Heart right ventricle (tissue), 16 donors: ENCODE data around the gene NAT8L. TPM values are rescaled to one million over a fixed set of nuclear protein-coding genes. Genes with fewer than 3 reads are reported as not detected.

ENCODE experiments used
- ATAC-seq, 8 donors: fragments of 200-7000 bp; cut with Tn5 transposase; one replicate each; pipeline ENCODE4 v1.9.1; 2020; ENCODE audit warnings: mild to moderate bottlenecking in 8 of 8, moderate library complexity in 8 of 8, moderate number of reproducible peaks in 1 of 8
- DNase-seq, 2 donors: peaks; one replicate each; pipeline ENCODE4 v3.0.0-alpha.2; 2020
- H3K27ac ChIP-seq, 10 donors: fragments of 200-600 bp; sonication (generic) in 2 of 10; one replicate each; pipeline versions ENCODE4 v1.5.0 to v1.8.0; 2020 to 2022; ENCODE audit warnings: mild to moderate bottlenecking in 3 of 10
- H3K27me3 ChIP-seq, 7 donors: fragments of 200-600 bp; one replicate each; pipeline ENCODE4 v1.8.0; 2021 to 2022; ENCODE audit warnings: mild to moderate bottlenecking in 2 of 7
- H3K36me3 ChIP-seq, 9 donors: fragments of 200-600 bp; sonication (generic) in 1 of 9; one replicate each; pipeline versions ENCODE4 v1.5.0 to v1.8.0; 2020 to 2022; ENCODE audit warnings: mild to moderate bottlenecking in 2 of 9
- H3K4me1 ChIP-seq, 9 donors: fragments of 200-600 bp; sonication (generic) in 1 of 9; one replicate each; pipeline versions ENCODE4 v1.5.0 to v1.8.0; 2020 to 2022; ENCODE audit warnings: mild to moderate bottlenecking in 4 of 9
- H3K4me3 ChIP-seq, 10 donors: fragments of 200-600 bp; sonication (generic) in 2 of 10; one replicate each; pipeline versions ENCODE4 v1.5.0 to v1.8.0; 2020 to 2022; ENCODE audit warnings: mild to moderate bottlenecking in 7 of 10, moderate library complexity in 2 of 10
- H3K9me3 ChIP-seq, 11 donors: fragments of 200-600 bp in 10 of 11; sonication (generic) in 2 of 11; one replicate each; pipeline versions ENCODE4 v1.5.0 to v1.8.0; 2013 to 2022; ENCODE audit warnings: mild to moderate bottlenecking in 2 of 11, control low read depth in 1 of 11, moderate library complexity in 1 of 11
- CTCF ChIP-seq, 9 donors: fragments of 200-600 bp; sonication (generic) in 2 of 9; IDR thresholded peaks; one replicate each; pipeline versions ENCODE4 v1.5.0 to v1.8.0; 2021 to 2022; ENCODE audit warnings: antibody characterized with exemption in 9 of 9, mild to moderate bottlenecking in 5 of 9, moderate library complexity in 1 of 9
- WGBS, 2 donors: extraction: QIAGEN DNeasy Blood & Tissue Kit; methylation state at CpG; one replicate each; pipeline ENCODE4 v1.1.7; 2013; ENCODE audit warnings: inconsistent platforms in 1 of 2; 5-methylcytosine and 5-hydroxymethylcytosine counted together
- intact Hi-C, 10 donors: fragments of 100-400 bp; cut with DNase I; formaldehyde crosslinking; loops; one replicate each; pipeline versions ENCODE4 v1.11.1 to v1.14.2; 2022
- polyA plus RNA-seq, 2 donors: library from polyadenylated mRNA; stranded (reverse); fragments of 200-250 nt; gene quantifications; one replicate each; pipeline ENCODE4 v1.2.3, GENCODE V29; 2013
- total RNA-seq, 10 donors: library from RNA; stranded (reverse); fragmentation: NEBNext Ultra II Directional in 3 of 10; extraction: Animal tissue kit (Norgen Biotek cat#: 25700) in 3 of 10; gene quantifications; one replicate each; pipeline versions ENCODE4 v1.2.1 to v1.2.4, GENCODE V29; 2021 to 2023
- donor health status: Arrhythmogenic right ventricular cardiomyopathy.
- donor health status: ischemic (EF 13 %, LVEDD 7.1; RV severe dilation, severe dysfunction).
- donor health status: healthy with polysubstance abuse.
- donor health status: DM: no; HTN: yes; CAD: no.
- donor health status: DM: no; HTN: no; CAD: no.
- donor health status: ischemic (EF 25% LVEDD 6.9; RV normal size, moderate dysfunction).
- donor health status: ischemic (EF 25% LVEDD 5.7; RV mildly dilated, moderate dysfunction).
- donor health status: healthy.
- donor health status: DM: yes; HTN: yes; CAD: no.
- donor health status: Ischemic cardiomyopathy.
- donor health status: ischemic (EF 35%, LVEDD 5.7; RV mildly dilated, moderate dysfunction).
- donor health status: nonischemic (EF 11% LVEDD 7.7; RV severe dilation, severe dysfunction).
- donor health status: DM: yes; HTN: yes; CAD: no.
- donor health status: PGD.
- donor health status: ischemic (EF 29% LVEDD 5.4; RV normal size, mild dysfunction).
- donor health status: nonischemic (EF 23%, LVEDD 6.1; RV moderate dilation, normal function).

Gene NAT8L
- total and polyA plus RNA-seq, 12 donors: 0.12 to 1.4 (median 0.37) TPM

- 88 to 90% methylated on average over 17 of the region's 17 CpGs for WGBS, 2 donors
- ATAC-seq (no peak), DNase-seq (no peak)
- H3K36me3 ChIP-seq: no peaks in the 10 kb centered on the region
- intact Hi-C loops: no loop called here
- TF ChIP-seq CTCF (IDR thresholded peaks at IDR 0.05): no peak
- H3K27ac ChIP-seq: no peak overlapping the region
- H3K4me1 ChIP-seq: no peaks in the 10 kb centered on the region
- no peaks in the 10 kb centered on the region for H3K27me3 ChIP-seq
- no peak overlapping the region for H3K4me3 ChIP-seq
- H3K9me3 ChIP-seq: no peaks in the 10 kb centered on the region
These were observed 18.7 kb downstream of the NAT8L start for GRCh38 chr4:2077537-2078460.

- ATAC-seq (no peak), DNase-seq (no peak)
- Histone ChIP-seq H3K27ac (no peak overlapping the region), H3K9me3 (no peaks in the 10 kb centered on the region), H3K4me3 (no peak overlapping the region), H3K27me3 (no peaks in the 10 kb centered on the region), H3K36me3 (no peaks in the 10 kb centered on the region), H3K4me1 (no peaks in the 10 kb centered on the region)
- 71 to 75% methylated on average over 9 of the region's 9 CpGs for WGBS, 2 donors
- intact Hi-C loops: no loop called here
- TF ChIP-seq CTCF (IDR thresholded peaks at IDR 0.05): no peak
These were observed 19.5 kb downstream of the NAT8L start for GRCh38 chr4:2078584-2078983.

GRCh38 chr4:2079006-2079405, 19.9 kb downstream of the NAT8L start:
- H3K4me3 ChIP-seq: no peak overlapping the region
- intact Hi-C loops: no loop called here
- no peaks in the 10 kb centered on the region for H3K9me3 ChIP-seq
- DNase-seq (no peak), ATAC-seq (no peak)
- WGBS, 2 donors: 95 to 97% methylated on average over 5 of the region's 5 CpGs
- TF ChIP-seq CTCF (IDR thresholded peaks at IDR 0.05): no peak
- H3K4me1 ChIP-seq: no peaks in the 10 kb centered on the region
- no peaks in the 10 kb centered on the region for H3K27me3 ChIP-seq
- no peak overlapping the region for H3K27ac ChIP-seq
- no peaks in the 10 kb centered on the region for H3K36me3 ChIP-seq

DNA sequence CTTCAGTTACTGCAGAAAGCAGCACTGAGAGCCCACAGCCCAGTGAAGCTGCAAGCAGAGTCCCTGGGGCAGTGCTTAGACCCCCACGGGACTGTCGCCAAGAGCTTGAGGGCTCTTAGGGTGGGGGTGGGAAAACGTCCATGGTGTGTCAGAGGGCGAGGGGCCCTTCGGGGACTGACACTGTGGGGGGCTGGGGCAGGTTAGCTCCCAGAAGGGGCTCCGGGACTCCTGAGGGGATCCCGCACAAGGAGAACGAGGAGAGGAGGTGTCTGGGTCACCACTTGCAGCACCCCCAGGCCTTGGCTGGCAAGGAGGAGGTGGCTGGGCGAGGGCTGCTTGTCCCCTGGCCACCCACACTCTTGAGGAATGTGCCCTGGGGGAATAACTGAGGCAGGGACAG, 20.8 kb downstream of the NAT8L start:
- Histone ChIP-seq H3K4me1 (no peaks in the 10 kb centered on the region), H3K27me3 (no peaks in the 10 kb centered on the region), H3K4me3 (no peak overlapping the region), H3K27ac (no peak overlapping the region), H3K9me3 (no peaks in the 10 kb centered on the region), H3K36me3 (no peaks in the 10 kb centered on the region)
- ATAC-seq: no peak
- intact Hi-C loops: no loop called here
- WGBS, 2 donors: 90 to 92% methylated on average over 9 of the region's 9 CpGs
- TF ChIP-seq CTCF (IDR thresholded peaks at IDR 0.05): no peak
- no peak for DNase-seq
